HepG2 (cell line): Measurements from ENCODE around the gene CDH23. TPM values are rescaled to one million over a fixed set of nuclear protein-coding genes. Genes with fewer than 3 reads are reported as not detected.

Experiments used
- ATAC-seq: fragments of 200-7000 bp; cut with Tn5 transposase; 3 replicates; pipeline ENCODE4 v1.9.1; 2020; ENCODE audit warnings: mild to moderate bottlenecking, moderate library complexity
- BruUV-seq: library from RNA; stranded (reverse); fragments of 400-500 nt; replicated peaks from 2 replicates; lab custom pipeline; 2021; lab: Mats Ljungman, UMichigan
- CTCF ChIA-PET: fragments of 300-600 bp; formaldehyde crosslinking; extraction: SDS; loops from one replicate; lab custom pipeline; 2021; ENCODE audit warnings: low total read pairs, inconsistent platforms, low intra/inter-chr PET ratio; lab: Yijun Ruan, JAX
- POLR2A ChIA-PET: fragments of 350-600 bp; sonication (Branson Sonifier 250); formaldehyde crosslinking; loops from one replicate; lab custom pipeline; 2020; ENCODE audit warnings: antibody characterized with exemption, inconsistent platforms; lab: Yijun Ruan, JAX
- DNase-seq: peaks from one replicate; pipeline ENCODE4 v3.0.0-alpha.2; 2015; ENCODE audit warnings: low spot score
- FAIRE-seq: peaks from 3 replicates; lab custom pipeline; 2011; peaks lifted over from hg19 to GRCh38; lab: Jason Lieb, UNC
- H2AFZ ChIP-seq: one replicate; pipeline ENCODE4 v1.6.1; 2011; ENCODE audit warnings: low read length, inconsistent platforms
- H3K27ac ChIP-seq: fragments of 300-600 bp; 3 replicates; pipeline ENCODE4 v1.8.0; 2011; ENCODE audit warnings: mixed run types, mild to moderate bottlenecking, mixed read lengths, low read length, inconsistent platforms; ENCODE audit not compliant: insufficient read depth; ENCODE audit errors: extremely low read length
- H3K27me3 ChIP-seq, 2 experiments: fragments of 200-600 bp in 1 of 2; 2 replicates in 1 of 2; 3 replicates in 1 of 2; pipeline versions ENCODE4 v1.6.0 to v1.8.0; 2011; ENCODE audit warnings: low read length in 2 of 2, mild to moderate bottlenecking in 2 of 2, moderate library complexity in 2 of 2, inconsistent platforms in 1 of 2; ENCODE audit not compliant: insufficient read depth in 2 of 2, control insufficient read depth in 1 of 2
- H3K36me3 ChIP-seq, 2 experiments: fragments of 200-600 bp in 1 of 2; replicated peaks in 1 of 2; 2 replicates in 1 of 2; 3 replicates in 1 of 2; pipeline versions ENCODE4 v1.5.1 to v1.8.0; 2011; ENCODE audit warnings: low read length in 2 of 2, inconsistent platforms in 1 of 2; ENCODE audit not compliant: insufficient read depth in 2 of 2, control insufficient read depth in 1 of 2
- H3K4me1 ChIP-seq: 2 replicates; pipeline ENCODE4 v1.5.1; 2012; ENCODE audit warnings: low read length, inconsistent platforms; ENCODE audit not compliant: insufficient read depth
- H3K4me2 ChIP-seq: 2 replicates; pipeline ENCODE4 v1.6.0; 2011; ENCODE audit warnings: low read depth, low read length, inconsistent platforms
- H3K4me3 ChIP-seq, 3 experiments: fragments of 200-600 bp in 1 of 3; sonication (generic), shearing (Covaris generic) in 1 of 3; replicated peaks in 1 of 3; 2 replicates each; pipeline ENCODE4 v1.5.1; 2011 to 2016; ENCODE audit warnings: low read length in 3 of 3, inconsistent platforms in 2 of 3, low read depth in 2 of 3, mild to moderate bottlenecking in 2 of 3, control low read depth in 1 of 3, mixed read lengths in 1 of 3; ENCODE audit not compliant: insufficient read depth in 1 of 3
- H3K79me2 ChIP-seq: one replicate; pipeline ENCODE4 v1.6.1; 2011; ENCODE audit warnings: low read length, inconsistent platforms; ENCODE audit not compliant: insufficient read depth
- H3K9ac ChIP-seq: 2 replicates; pipeline ENCODE4 v1.6.0; 2011; ENCODE audit warnings: mild to moderate bottlenecking, low read depth, low read length, inconsistent platforms; ENCODE audit not compliant: insufficient read depth
- H3K9me3 ChIP-seq: 2 replicates; pipeline ENCODE4 v1.5.1; 2012; ENCODE audit warnings: mild to moderate bottlenecking, low read length
- H4K20me1 ChIP-seq: 2 replicates; pipeline ENCODE4 v1.6.0; 2011; ENCODE audit warnings: inconsistent platforms, mild to moderate bottlenecking, low read length, moderate library complexity; ENCODE audit not compliant: insufficient read depth
- BRF2 ChIP-seq: sonication (generic); formaldehyde crosslinking; IDR thresholded peaks from 2 replicates; pipeline ENCODE4 v1.8.1; 2022; ENCODE audit warnings: mild to moderate bottlenecking, missing genetic modification reagents
- FOXA1 ChIP-seq, 2 experiments: fragments of 450-650 bp in 1 of 2; sonication (generic) in 1 of 2; formaldehyde crosslinking in 1 of 2; IDR thresholded peaks; 2 replicates each; pipeline versions ENCODE4 v1.4.0 to v1.6.1; 2016 to 2020; ENCODE audit warnings: missing genetic modification reagents in 1 of 2
- IRF2 ChIP-seq: IDR thresholded peaks from 2 replicates; pipeline ENCODE4 v1.6.1; 2018; ENCODE audit warnings: missing genetic modification reagents, missing compliant biosample characterization
- KAT2B ChIP-seq: fragments of 150-350 bp; IDR thresholded peaks from 2 replicates; pipeline ENCODE4 v1.6.1; 2014; ENCODE audit warnings: low read depth, low read length, borderline replicate concordance
- KDM5B ChIP-seq: sonication (generic); formaldehyde crosslinking; IDR thresholded peaks from 2 replicates; pipeline ENCODE4 v1.4.0; 2020; ENCODE audit warnings: missing genetic modification reagents, mild to moderate bottlenecking, borderline replicate concordance
- SMC3 ChIP-seq: IDR thresholded peaks from 2 replicates; pipeline ENCODE4 v1.6.1; 2011; ENCODE audit warnings: low read length, improper control_type of control experiment
- TBX2 ChIP-seq: sonication (generic); formaldehyde crosslinking; IDR thresholded peaks from 2 replicates; pipeline ENCODE4 v1.5.0; 2020; ENCODE audit warnings: missing genetic modification reagents, mild to moderate bottlenecking, borderline replicate concordance
- U2AF1 ChIP-seq: fragments of 200-400 bp; formaldehyde crosslinking; optimal IDR thresholded peaks from 2 replicates; pipeline ENCODE3; 2017; ENCODE audit warnings: mild to moderate bottlenecking, low read depth, low read length
- ZFYVE20 ChIP-seq: sonication (generic); formaldehyde crosslinking; IDR thresholded peaks from 2 replicates; pipeline ENCODE4 v1.8.0; 2023; ENCODE audit warnings: low read depth, mild to moderate bottlenecking, moderate library complexity, missing genetic modification reagents, borderline replicate concordance
- ZNF333 ChIP-seq: sonication (generic); formaldehyde crosslinking; IDR thresholded peaks from 2 replicates; pipeline ENCODE4 v1.4.0; 2020; ENCODE audit warnings: mild to moderate bottlenecking, missing genetic modification reagents, borderline replicate concordance
- ZNF33B ChIP-seq: sonication (generic); formaldehyde crosslinking; IDR thresholded peaks from 2 replicates; pipeline ENCODE4 v1.5.1; 2020; ENCODE audit warnings: mild to moderate bottlenecking, missing genetic modification reagents
- ZNF746 ChIP-seq: sonication (generic); formaldehyde crosslinking; IDR thresholded peaks from 2 replicates; pipeline ENCODE4 v1.8.0; 2022; ENCODE audit warnings: mild to moderate bottlenecking, missing genetic modification reagents
- WGBS: methylation state at CpG from one replicate; pipeline ENCODE4 v1.1.6; 2017; ENCODE audit warnings: low lambda C conversion rate; 5-methylcytosine and 5-hydroxymethylcytosine counted together
- in situ Hi-C: cut with HindIII; loops from 2 replicates; pipeline ENCODE4 v1.10.0; 2017; ENCODE audit warnings: low pct_unique_long_range_greater_than_20kb; ENCODE audit not compliant: extremely low pct_ligation_motif_present
- intact Hi-C: fragments of 100-400 bp; cut with micrococcal nuclease; formaldehyde crosslinking; loops from one replicate; pipeline ENCODE4 v1.10.0; 2022; ENCODE audit not compliant: unreplicated experiment
- polyA plus RNA-seq, 8 experiments: library from polyadenylated mRNA; depleted of rRNA in 3 of 8; stranded (reverse) in 7 of 8; unstranded in 1 of 8; fragments of >200 nt; fragmentation: Illumina TruSeq in 4 of 8; extraction: Trizol in 4 of 8; gene quantifications; 2 replicates each; pipeline versions ENCODE4 v1.2.1 to v1.2.3, GENCODE V29; 2011 to 2016; ENCODE audit warnings: low read depth in 4 of 8, missing spikeins in 1 of 8, mixed read lengths in 1 of 8; ENCODE audit not compliant: insufficient read depth in 1 of 8
- total RNA-seq, 5 experiments: library from RNA; depleted of rRNA; stranded (reverse); fragments of >200 nt; fragmentation: Illumina TruSeq; extraction: Trizol; gene quantifications; 2 replicates each; pipeline ENCODE4 v1.2.3, GENCODE V29; 2016; ENCODE audit warnings: low read depth in 1 of 5
- TF ChIP-seq, protein P1 (sequence below): sonication (generic); formaldehyde crosslinking; IDR thresholded peaks from 2 replicates; pipeline ENCODE4 v1.4.0; 2020; ENCODE audit warnings: missing genetic modification reagents

The CDH23 gene
- total and polyA plus RNA-seq, 2 of the 13 experiments (the other 11 are each of a cell fraction or from before 2014, with no cell fraction given): 0.13 TPM; not detected in 1

- CTCF ChIA-PET: no interaction called here
- no peak overlapping the region for H3K9ac ChIP-seq
Measured at GRCh38 chr10:71523756-71524155, 127.0 kb downstream of the CDH23 start.

More at GRCh38 chr10:71523756-71524155, 127.0 kb downstream of the CDH23 start:
- BruUV-seq: no TSS peak
- DNase-seq (no peak), FAIRE-seq (no peak)
- intact Hi-C loops: no loop called here
- Histone ChIP-seq H3K9me3 (no peaks in the 10 kb centered on the region), H3K27ac (no peak overlapping the region), H3K36me3 (no peaks in the 10 kb centered on the region), H3K4me1 (peaks cover 7% of the 10 kb centered on the region), H2AFZ (no peak overlapping the region), H3K27me3 (peaks cover 4 to 37% of the 10 kb centered on the region in 2 experiments)
- POLR2A ChIA-PET: no interaction called here
- TF ChIP-seq KDM5B (no peak), ZNF333 (CRISPR knock-in tag) (no peak), SMC3 (no peak), BRF2 (CRISPR knock-in tag) (no peak), FOXA1 (IDR thresholded peaks at IDR 0.05) (no peak), FOXA1 (CRISPR knock-in tag; IDR thresholded peaks at IDR 0.05) (no peak), ZNF33B (CRISPR knock-in tag) (no peak), U2AF1 (no peak), KAT2B (no peak), IRF2 (CRISPR knock-in tag) (no peak), TBX2 (CRISPR knock-in tag) (no peak), ZNF746 (no peak), ZFYVE20 (CRISPR knock-in tag) (no peak)
- TF ChIP-seq, protein P1, sequence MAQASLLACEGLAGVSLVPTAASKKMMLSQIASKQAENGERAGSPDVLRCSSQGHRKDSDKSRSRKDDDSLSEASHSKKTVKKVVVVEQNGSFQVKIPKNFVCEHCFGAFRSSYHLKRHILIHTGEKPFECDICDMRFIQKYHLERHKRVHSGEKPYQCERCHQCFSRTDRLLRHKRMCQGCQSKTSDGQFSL (CRISPR knock-in tag): no peak
- TF ChIP-seq, all 625 proteins: peak for 0
- ATAC-seq: no peak
- Histone ChIP-seq H4K20me1 (no peaks in the 10 kb centered on the region), H3K4me3 (no peak overlapping the region), H3K79me2 (no peaks in the 10 kb centered on the region), H3K4me2 (no peak overlapping the region)
- in situ Hi-C loops: no loop called here
- 43% methylated on average over 6 of the region's 6 CpGs for WGBS
